Kidney epithelial cell (primary cell): ENCODE measurements around the gene SLC4A2. TPM values are rescaled to one million over a fixed set of nuclear protein-coding genes. Genes with fewer than 3 reads are reported as not detected.

Experiments used
- DNase-seq: peaks from one replicate; pipeline ENCODE4 v3.0.0-alpha.2; 2010; ENCODE audit warnings: low read depth
- H3K27me3 ChIP-seq: 2 replicates; pipeline ENCODE4 v1.6.0; 2011; ENCODE audit warnings: low read length; ENCODE audit not compliant: control insufficient read depth, insufficient read depth
- H3K36me3 ChIP-seq: 2 replicates; pipeline ENCODE4 v1.5.1; 2011; ENCODE audit warnings: low read length; ENCODE audit not compliant: control insufficient read depth, insufficient read depth
- H3K4me3 ChIP-seq: 2 replicates; pipeline ENCODE4 v1.5.1; 2011; ENCODE audit warnings: low read depth, mild to moderate bottlenecking, control low read depth, low read length
- total RNA-seq: library from RNA; depleted of rRNA; stranded (reverse); fragments of >200 nt; gene quantifications from 2 replicates; pipeline ENCODE4 v1.2.3, GENCODE V29; 2015
- TF ChIP-seq, protein P1 (sequence below): IDR thresholded peaks from 2 replicates; pipeline ENCODE4 v1.5.1; 2011; ENCODE audit warnings: mild to moderate bottlenecking, moderate library complexity, low read length, control low read depth, inconsistent platforms; ENCODE audit not compliant: insufficient read depth, poor library complexity, severe bottlenecking

Gene SLC4A2
- total RNA-seq, 1 donor from 2014 or later: 166 TPM

DNA sequence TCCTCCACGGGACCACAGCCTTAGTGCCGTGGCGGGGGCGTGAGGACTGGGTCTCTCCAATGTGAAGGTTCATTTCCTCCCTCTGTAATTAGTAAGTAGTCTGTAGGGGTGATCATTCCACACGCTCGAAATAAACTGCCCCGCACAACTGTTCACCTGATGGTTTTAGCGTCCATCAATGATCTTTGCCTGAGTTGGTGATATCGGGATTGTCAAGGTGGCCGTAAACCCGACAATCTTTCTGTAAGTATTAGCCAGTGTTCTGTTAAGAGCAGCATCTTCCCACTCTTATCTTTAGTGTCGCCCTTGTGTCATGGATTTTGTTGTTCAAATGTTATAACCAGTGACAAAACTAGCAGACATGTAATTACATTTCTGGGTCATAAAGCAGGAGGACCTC is 44.6 kb downstream of the SLC4A2 start:
- Histone ChIP-seq H3K36me3 (no peaks in the 10 kb centered on the region), H3K4me3 (no peak overlapping the region), H3K27me3 (no peaks in the 10 kb centered on the region)
- no peak for DNase-seq
- TF ChIP-seq, protein P1, sequence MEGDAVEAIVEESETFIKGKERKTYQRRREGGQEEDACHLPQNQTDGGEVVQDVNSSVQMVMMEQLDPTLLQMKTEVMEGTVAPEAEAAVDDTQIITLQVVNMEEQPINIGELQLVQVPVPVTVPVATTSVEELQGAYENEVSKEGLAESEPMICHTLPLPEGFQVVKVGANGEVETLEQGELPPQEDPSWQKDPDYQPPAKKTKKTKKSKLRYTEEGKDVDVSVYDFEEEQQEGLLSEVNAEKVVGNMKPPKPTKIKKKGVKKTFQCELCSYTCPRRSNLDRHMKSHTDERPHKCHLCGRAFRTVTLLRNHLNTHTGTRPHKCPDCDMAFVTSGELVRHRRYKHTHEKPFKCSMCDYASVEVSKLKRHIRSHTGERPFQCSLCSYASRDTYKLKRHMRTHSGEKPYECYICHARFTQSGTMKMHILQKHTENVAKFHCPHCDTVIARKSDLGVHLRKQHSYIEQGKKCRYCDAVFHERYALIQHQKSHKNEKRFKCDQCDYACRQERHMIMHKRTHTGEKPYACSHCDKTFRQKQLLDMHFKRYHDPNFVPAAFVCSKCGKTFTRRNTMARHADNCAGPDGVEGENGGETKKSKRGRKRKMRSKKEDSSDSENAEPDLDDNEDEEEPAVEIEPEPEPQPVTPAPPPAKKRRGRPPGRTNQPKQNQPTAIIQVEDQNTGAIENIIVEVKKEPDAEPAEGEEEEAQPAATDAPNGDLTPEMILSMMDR: no peak

DNA sequence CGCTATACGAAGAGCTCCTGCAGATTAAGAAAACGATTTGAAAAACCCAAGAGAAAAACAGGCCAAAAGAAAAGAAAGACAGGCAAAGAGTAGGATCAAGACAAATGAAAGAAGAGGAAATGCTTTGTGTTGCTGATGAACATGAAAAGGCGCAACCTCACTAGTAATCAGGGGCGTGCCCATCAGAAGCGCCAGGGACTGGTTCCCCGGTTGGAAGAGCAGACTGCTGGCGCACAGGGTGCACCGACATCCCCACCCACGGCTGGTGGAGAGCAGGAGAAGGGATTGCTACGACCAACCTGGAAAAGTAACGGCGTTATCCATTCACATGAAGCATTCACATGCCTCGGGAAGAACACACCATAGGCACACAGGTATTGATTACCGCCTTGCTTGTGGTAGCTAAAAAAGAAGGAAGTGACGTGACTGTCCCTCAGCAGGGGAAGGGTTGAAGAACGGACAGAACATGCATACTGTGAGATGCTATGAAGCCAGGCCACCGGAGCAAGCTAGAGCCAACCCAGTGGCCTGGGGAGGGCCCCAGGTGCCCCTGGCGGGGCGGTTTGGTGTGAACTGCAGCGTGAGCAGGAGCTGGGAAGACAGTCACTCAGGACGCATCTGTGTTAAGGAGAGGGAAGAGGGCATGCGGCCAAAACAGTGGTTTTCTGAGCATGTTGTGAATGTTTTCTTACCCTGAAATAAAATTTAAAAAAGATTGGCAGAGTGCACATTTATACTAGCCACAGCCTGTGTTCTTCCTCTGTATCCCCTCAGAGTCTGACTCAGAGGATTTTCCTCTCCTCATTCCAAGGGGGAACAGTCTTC is 45.2 kb downstream of the SLC4A2 start:
- TF ChIP-seq, protein P1: no peak
- DNase-seq: no peak
- Histone ChIP-seq H3K27me3 (no peaks in the 10 kb centered on the region), H3K36me3 (no peaks in the 10 kb centered on the region), H3K4me3 (no peak overlapping the region)

DNA sequence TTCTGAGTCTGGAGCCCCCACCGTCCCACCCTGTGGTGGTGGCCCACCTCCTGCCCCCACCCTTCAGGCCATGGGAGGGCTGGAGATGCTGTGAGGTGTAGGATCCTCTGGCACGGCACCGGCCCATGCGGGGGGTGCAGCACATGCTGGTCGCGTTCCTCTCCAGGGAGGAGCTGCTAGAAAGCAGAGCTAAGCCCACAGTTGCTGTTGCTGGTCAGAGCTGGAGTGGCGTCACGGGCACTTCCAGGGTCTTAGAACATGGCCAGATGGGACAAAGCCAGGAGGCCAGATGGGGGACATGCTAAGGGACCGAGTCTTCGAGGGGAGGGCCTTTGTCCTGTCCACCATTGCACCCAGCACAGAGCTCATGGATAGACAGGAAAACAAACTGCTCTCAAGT is 48.5 kb downstream of the SLC4A2 start:
- TF ChIP-seq, protein P1: no peak
- Histone ChIP-seq H3K36me3 (no peaks in the 10 kb centered on the region), H3K27me3 (no peaks in the 10 kb centered on the region), H3K4me3 (no peak overlapping the region)
- DNase-seq: no peak

DNA sequence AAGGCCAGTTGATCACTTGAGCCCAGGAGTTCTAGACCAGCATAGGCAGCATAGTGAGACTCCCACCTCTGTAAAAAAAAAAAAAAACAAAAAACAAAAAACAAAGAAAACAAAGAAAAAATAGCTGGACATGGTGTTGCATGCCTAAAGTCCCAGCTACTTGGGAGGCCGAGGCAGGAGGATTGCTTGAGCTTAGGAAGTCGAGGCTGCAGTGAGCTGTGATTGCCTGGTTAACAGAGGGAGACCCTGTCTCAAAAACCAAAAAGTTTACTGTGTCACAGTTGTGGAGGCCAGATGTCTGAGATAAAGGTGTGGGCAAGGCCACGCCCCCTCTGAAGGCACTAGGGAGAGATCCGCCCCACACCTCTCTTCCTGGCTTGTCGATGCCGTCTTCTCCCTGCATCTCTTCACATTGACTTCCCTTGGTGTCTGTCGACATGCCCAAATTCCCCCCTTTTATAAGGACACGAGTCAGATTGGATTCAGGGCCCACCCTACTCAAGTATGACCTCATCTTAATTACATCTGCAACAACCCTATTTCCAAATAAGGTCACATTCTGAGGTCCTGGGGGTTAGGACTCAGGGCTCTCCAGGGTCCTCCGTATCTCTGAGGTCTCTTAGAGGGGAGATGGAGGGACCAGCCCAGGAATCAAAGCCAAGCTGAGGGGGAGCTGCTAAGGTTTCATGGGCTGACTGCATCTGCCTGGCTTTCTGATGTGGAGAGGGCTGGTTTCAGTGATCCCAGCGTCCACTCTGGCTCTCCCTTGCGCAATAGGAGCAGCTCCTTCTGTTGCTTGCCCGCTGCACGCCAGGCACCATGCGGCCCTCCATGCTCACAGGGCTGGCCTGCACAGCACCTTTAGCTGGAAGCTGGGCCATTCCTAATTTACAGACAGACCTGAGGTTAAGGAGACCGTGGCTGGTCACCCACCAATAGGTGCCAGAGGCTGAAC is 50.0 kb downstream of the SLC4A2 start:
- H3K27me3 ChIP-seq: no peaks in the 10 kb centered on the region
- no peak overlapping the region for H3K4me3 ChIP-seq
- TF ChIP-seq, protein P1: no peak
- no peaks in the 10 kb centered on the region for H3K36me3 ChIP-seq
- no peak for DNase-seq

DNA sequence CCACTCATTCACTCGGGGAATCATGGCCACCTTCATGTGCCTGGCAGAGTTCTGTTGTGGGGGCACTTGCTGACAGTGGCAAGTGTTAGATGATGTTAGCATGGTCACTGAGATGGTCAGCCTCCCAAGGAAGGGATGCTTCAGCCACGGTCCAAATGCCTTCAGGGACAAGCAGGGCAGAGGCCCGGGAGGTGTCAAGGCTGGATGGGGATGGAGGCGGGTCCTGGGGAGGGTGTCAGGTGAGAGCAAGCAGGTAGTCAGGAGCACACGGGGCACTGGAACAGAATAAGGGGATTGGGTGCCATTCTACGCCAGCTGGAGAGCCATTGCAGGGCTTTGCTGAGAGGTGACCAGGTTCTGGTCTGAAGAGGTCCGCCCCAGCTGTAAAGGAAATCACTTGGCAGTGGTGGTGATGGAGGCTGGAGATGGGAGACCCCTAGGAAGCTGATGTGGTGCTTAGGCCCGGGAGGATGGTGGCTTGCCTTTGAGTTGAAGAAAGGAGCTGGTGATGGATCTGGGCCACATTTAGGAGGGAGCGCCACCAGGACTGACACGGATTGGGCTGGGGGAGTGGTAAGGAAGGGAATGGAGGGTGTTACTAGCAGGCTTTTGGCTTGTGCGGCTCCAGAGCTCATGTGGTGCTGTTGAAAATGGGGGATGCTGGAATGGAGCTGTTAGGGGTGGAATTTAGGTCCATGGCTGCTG is 51.0 kb downstream of the SLC4A2 start:
- no peak for DNase-seq
- TF ChIP-seq, protein P1: no peak
- H3K4me3 ChIP-seq: no peak overlapping the region
- H3K36me3 ChIP-seq: no peaks in the 10 kb centered on the region
- no peaks in the 10 kb centered on the region for H3K27me3 ChIP-seq
